HG03060 (cell line): ENCODE results near the gene BCAT1.

Experiments
- ATAC-seq: cut with Tn5 transposase; IDR thresholded peaks from one replicate; pipeline ENCODE4 v1.9.1; 2021; ENCODE audit warnings: low read depth, moderate number of reproducible peaks; ENCODE audit not compliant: unreplicated experiment

BCAT1 gene

GRCh38 chr12:24778486-24779304 is 170.2 kb downstream of the BCAT1 start:
- ATAC-seq, result peak; percentile 77

GRCh38 chr12:24777359-24777758 is 171.5 kb downstream of the BCAT1 start:
- ATAC-seq, result no peak

- no peak for ATAC-seq
These were observed 172.0 kb downstream of the BCAT1 start for GRCh38 chr12:24776861-24777260.

GRCh38 chr12:24775073-24775472 is 173.8 kb downstream of the BCAT1 start:
- no peak for ATAC-seq

- no peak for ATAC-seq
These were observed 174.9 kb downstream of the BCAT1 start for GRCh38 chr12:24773996-24774395.

GRCh38 chr12:24772813-24773212 is 176.1 kb downstream of the BCAT1 start:
- no peak for ATAC-seq

GRCh38 chr12:24770821-24771220 is 178.1 kb downstream of the BCAT1 start:
- ATAC-seq, result no peak

GRCh38 chr12:24770334-24770733 is 178.6 kb downstream of the BCAT1 start:
- no peak for ATAC-seq

GRCh38 chr12:24769682-24770081 is 179.2 kb downstream of the BCAT1 start:
- no peak for ATAC-seq

GRCh38 chr12:24768415-24768814 is 180.5 kb downstream of the BCAT1 start:
- no peak for ATAC-seq

GRCh38 chr12:24767016-24767415 is 181.9 kb downstream of the BCAT1 start:
- ATAC-seq, result no peak

- ATAC-seq, result no peak
These were observed 184.2 kb downstream of the BCAT1 start for GRCh38 chr12:24764712-24765111.

- ATAC-seq, result no peak
These were observed 188.1 kb downstream of the BCAT1 start for GRCh38 chr12:24760606-24761378.

- no peak for ATAC-seq
These were observed 188.7 kb downstream of the BCAT1 start for GRCh38 chr12:24760162-24760561.
